Fibroblast of skin of left biceps (primary cell): ENCODE results near the gene GPR21.

Experiments used
- DNase-seq, 2 experiments: peaks; one replicate each; pipeline ENCODE4 v3.0.0-alpha.2; 2013; ENCODE audit warnings: low read depth in 2 of 2

Gene GPR21

GRCh38 chr9:123063896-123064295 is 30.4 kb downstream of the GPR21 start:
- DNase-seq, result no peak

DNA sequence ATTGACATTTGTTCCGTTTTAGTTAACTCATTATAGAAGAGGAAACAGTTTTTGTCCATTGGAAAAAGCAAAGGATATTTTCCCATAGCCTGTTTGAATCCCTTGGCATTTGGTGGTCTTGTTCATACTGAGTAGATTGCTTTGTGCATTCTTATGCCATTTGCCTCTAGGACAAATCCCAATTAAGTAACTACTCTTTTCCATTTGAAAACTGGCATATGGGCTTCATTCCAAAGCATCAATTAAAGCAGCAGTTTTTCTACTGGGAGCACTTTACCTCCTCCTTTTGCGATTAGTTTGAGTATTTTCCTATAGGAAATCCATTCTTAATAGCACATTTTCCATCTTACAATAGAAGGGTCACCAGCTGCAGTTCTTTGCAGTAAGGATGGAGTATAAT is 31.2 kb downstream of the GPR21 start:
- DNase-seq, result no peak

DNA sequence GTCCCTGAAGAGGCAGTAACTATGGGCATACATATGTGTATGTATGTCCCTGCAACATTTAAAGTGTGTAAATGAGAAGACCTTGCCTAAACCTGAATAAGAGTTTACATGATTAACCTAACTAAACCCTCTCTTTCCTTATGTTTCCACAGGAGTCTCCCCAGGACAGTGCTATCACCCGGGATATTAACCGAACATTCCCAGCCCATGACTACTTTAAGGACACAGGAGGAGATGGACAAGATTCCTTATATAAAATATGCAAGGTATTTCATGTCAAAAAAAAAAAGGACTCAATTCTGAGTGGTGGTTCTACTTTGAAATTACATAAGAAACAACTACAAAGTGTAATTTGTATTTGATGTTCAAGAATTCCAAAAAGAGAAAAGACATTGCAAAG is 31.7 kb downstream of the GPR21 start:
- DNase-seq, result peak in 1 of 2 experiments; percentile 27

GRCh38 chr9:123067136-123067535 is 33.7 kb downstream of the GPR21 start:
- DNase-seq, result no peak

DNA sequence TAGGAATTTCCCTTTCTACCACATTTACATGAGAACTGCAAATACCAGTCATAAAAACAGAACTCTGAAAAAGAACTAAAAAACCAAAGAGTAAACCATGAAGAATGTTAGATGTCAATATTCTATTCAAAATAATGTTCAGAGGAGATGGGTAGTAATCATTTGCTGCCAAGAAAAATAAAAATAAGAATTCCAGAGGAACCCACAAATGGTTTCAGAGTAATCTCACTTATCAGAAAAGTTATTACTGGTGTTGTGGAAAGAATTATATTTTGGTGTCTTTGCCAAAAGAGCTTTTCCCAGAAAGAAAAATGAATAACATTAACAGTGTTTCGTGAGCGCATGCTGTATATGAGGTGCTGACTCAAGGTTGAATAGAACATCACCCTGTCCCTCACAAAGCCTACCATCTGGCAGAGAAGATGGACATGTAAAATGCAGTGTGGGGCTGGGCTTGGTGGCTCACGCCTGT is 35.6 kb downstream of the GPR21 start:
- peak; percentile 97 for DNase-seq

- DNase-seq, result no peak
Measured at GRCh38 chr9:123070198-123070597, 36.7 kb downstream of the GPR21 start.

DNA sequence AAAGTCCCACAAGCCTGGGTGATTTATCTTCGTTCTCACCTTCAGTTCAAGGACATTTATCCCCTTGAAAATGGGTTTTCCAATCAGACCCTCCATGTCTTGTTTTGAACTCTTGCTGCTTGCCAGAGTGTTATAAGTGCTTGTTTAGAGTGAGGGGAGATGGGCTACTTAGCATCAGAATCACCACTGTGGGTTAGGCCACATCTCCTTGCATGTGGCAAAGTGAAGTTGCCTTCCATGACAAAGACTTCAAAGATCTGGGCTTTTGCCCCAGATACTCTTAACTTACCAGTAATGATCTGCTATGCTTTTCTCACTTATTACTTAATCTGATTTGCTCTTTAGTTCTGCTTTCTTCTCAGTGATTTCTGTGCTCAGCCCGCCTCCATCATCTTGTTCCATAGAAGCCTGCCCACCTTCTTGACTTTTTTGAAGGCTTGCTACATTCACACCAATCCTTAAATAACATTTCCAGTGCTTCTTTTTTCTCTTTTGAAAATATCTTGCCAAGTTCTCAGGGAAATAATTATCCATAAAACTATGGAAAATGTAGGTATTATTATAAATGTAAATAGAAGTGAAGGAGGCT is 39.0 kb downstream of the GPR21 start:
- no peak for DNase-seq

GRCh38 chr9:123073441-123073840 is 40.0 kb downstream of the GPR21 start:
- no peak for DNase-seq

GRCh38 chr9:123073991-123074422 is 40.5 kb downstream of the GPR21 start:
- DNase-seq, result peak; percentile 89 to 92

DNA sequence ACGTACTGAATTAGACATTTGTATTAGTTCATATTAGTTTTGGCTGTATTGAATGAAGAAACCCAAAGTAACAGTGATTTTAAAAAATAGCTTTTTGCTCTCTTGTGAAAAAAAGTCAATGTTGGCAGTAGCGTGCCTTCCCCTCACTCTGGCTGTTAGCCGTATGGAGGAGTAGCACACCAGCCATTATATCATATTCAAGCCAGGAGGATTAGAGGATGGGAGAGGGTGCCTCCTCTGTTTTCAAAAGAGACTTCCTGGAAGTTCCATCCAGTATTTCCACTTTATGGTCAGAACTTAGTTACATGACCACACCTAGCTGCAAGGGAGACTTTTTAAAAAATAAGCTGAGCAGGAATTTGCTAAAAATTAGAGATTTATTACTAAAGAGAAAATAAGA is 41.2 kb downstream of the GPR21 start:
- no peak for DNase-seq

DNA sequence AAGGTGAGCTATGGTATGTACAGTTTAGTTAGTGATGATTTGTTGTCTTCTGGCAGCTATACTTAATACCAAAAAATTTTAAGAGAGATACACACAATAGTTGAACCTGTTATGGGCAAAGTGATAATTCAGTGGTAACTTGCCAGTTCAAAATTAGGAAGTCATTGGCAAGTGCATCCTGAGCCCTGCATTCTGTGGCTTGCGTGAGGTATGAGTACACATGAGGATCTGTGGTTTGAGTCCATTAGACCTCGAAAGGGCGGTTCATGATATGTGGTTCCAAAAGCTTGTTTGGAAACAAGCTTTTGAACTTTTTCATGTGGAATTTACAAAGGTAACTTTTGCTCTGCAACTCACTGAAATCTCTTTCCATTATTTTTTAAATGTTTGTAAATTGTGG is 47.0 kb downstream of the GPR21 start:
- no peak for DNase-seq

- DNase-seq, result no peak
Measured at GRCh38 chr9:123081824-123082223, 48.4 kb downstream of the GPR21 start.

- no peak for DNase-seq
Measured at GRCh38 chr9:123083680-123084079, 50.2 kb downstream of the GPR21 start.

DNA sequence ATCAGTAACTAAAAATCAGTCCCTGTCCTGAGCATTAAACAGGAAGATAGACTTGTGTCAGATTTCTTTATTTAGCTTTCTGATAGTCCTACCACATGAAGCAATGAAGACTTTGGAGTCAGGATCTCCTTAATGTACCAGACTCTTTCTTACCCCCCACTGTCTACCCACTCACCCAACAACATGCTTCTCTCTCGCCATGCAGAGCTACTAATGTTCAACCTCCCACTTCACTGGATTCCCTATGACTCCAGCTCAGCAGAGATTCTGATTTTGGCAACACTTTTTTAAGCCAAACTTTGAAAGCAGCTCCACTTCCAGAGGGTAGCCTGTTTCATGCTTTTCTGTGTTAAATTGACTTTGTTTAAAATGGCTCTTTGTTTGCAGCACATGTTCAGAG is 50.8 kb downstream of the GPR21 start:
- no peak for DNase-seq
